Mesenchymal stem cell (in vitro differentiated cells and primary cell): Measurements from ENCODE around the gene PADI4.

Source experiments
- DNase-seq: peaks from one replicate; pipeline ENCODE4 v3.0.0-alpha.2; 2013
- H2AFZ ChIP-seq: one replicate; pipeline ENCODE4 v1.6.1; 2013; ENCODE audit warnings: low read depth, mild to moderate bottlenecking, control low read depth, inconsistent platforms, low read length, moderate library complexity
- H2AK5ac ChIP-seq: 2 replicates; pipeline ENCODE4 v1.6.1; 2013; ENCODE audit warnings: low read length, moderate library complexity, mild to moderate bottlenecking, inconsistent platforms; ENCODE audit not compliant: severe bottlenecking
- H2BK120ac ChIP-seq: one replicate; pipeline ENCODE4 v1.6.1; 2013; ENCODE audit warnings: low read depth, mild to moderate bottlenecking, inconsistent platforms, low read length, moderate library complexity
- H2BK12ac ChIP-seq, 2 experiments: one replicate each; pipeline ENCODE4 v1.6.1; 2013; ENCODE audit warnings: inconsistent platforms in 2 of 2, low read length in 2 of 2, mild to moderate bottlenecking in 2 of 2, moderate library complexity in 2 of 2, control low read depth in 1 of 2
- H2BK15ac ChIP-seq: one replicate; pipeline ENCODE4 v1.6.1; 2013; ENCODE audit warnings: mild to moderate bottlenecking, low read depth, inconsistent platforms; ENCODE audit not compliant: poor library complexity, severe bottlenecking
- H2BK5ac ChIP-seq: 2 replicates; pipeline ENCODE4 v1.6.1; 2013; ENCODE audit warnings: low read depth, mild to moderate bottlenecking, low read length, control low read depth, inconsistent platforms; ENCODE audit not compliant: poor library complexity, severe bottlenecking
- H3K14ac ChIP-seq, 2 experiments: one replicate each; pipeline ENCODE4 v1.6.1; 2013; ENCODE audit warnings: inconsistent platforms in 2 of 2, low read length in 2 of 2, control low read depth in 1 of 2, mild to moderate bottlenecking in 1 of 2, moderate library complexity in 1 of 2
- H3K18ac ChIP-seq, 2 experiments: one replicate each; pipeline ENCODE4 v1.6.1; 2013; ENCODE audit warnings: inconsistent platforms in 2 of 2, low read length in 2 of 2, control low read depth in 1 of 2, low read depth in 1 of 2, mild to moderate bottlenecking in 1 of 2
- H3K23ac ChIP-seq, 2 experiments: one replicate each; pipeline ENCODE4 v1.6.1; 2013; ENCODE audit warnings: inconsistent platforms in 2 of 2, low read length in 2 of 2, mild to moderate bottlenecking in 2 of 2, moderate library complexity in 2 of 2, control low read depth in 1 of 2
- H3K27ac ChIP-seq: 2 replicates; pipeline ENCODE4 v1.5.1; 2013; ENCODE audit warnings: mild to moderate bottlenecking, moderate library complexity, low read length, control low read depth, inconsistent platforms; ENCODE audit not compliant: poor library complexity, severe bottlenecking
- H3K27me3 ChIP-seq, 2 experiments: 2 replicates each; pipeline versions ENCODE4 v1.6.1 to v1.7.0; 2013; ENCODE audit warnings: low read length in 2 of 2, mild to moderate bottlenecking in 2 of 2, moderate library complexity in 2 of 2, control low read depth in 1 of 2, inconsistent platforms in 1 of 2; ENCODE audit not compliant: control insufficient read depth in 1 of 2, insufficient read depth in 1 of 2
- H3K36me3 ChIP-seq, 2 experiments: 2 replicates each; pipeline versions ENCODE4 v1.6.1 to v1.7.0; 2013; ENCODE audit warnings: low read length in 2 of 2, control low read depth in 1 of 2, inconsistent platforms in 1 of 2, low read depth in 1 of 2, mild to moderate bottlenecking in 1 of 2; ENCODE audit not compliant: insufficient read depth in 2 of 2, control insufficient read depth in 1 of 2
- H3K4ac ChIP-seq, 2 experiments: one replicate each; pipeline ENCODE4 v1.6.1; 2013; ENCODE audit warnings: inconsistent platforms in 2 of 2, low read length in 2 of 2, mild to moderate bottlenecking in 2 of 2, moderate library complexity in 2 of 2, control low read depth in 1 of 2, low read depth in 1 of 2
- H3K4me1 ChIP-seq: 2 replicates; pipeline ENCODE4 v1.6.1; 2013; ENCODE audit warnings: low read depth, low read length, control low read depth; ENCODE audit not compliant: control insufficient read depth, insufficient read depth
- H3K4me2 ChIP-seq: 2 replicates; pipeline ENCODE4 v1.6.1; 2013; ENCODE audit warnings: low read length, mild to moderate bottlenecking, inconsistent platforms; ENCODE audit not compliant: poor library complexity, severe bottlenecking
- H3K4me3 ChIP-seq, 2 experiments: 2 replicates each; pipeline versions ENCODE4 v1.5.1 to v1.7.0; 2013; ENCODE audit warnings: low read length in 2 of 2, mild to moderate bottlenecking in 2 of 2, control low read depth in 1 of 2, low read depth in 1 of 2; ENCODE audit not compliant: insufficient read depth in 1 of 2
- H3K79me1 ChIP-seq: replicated peaks from 2 replicates; pipeline ENCODE4 v1.6.1; 2013; ENCODE audit warnings: mild to moderate bottlenecking, control low read depth, low read length, inconsistent platforms; ENCODE audit not compliant: poor library complexity, severe bottlenecking
- H3K9ac ChIP-seq: 2 replicates; pipeline ENCODE4 v1.7.0; 2013; ENCODE audit warnings: mild to moderate bottlenecking, low read length, moderate library complexity
- H3K9me3 ChIP-seq: 2 replicates; pipeline ENCODE4 v1.7.0; 2013; ENCODE audit warnings: mild to moderate bottlenecking, low read length; ENCODE audit not compliant: control insufficient read depth
- H4K8ac ChIP-seq: one replicate; pipeline ENCODE4 v1.6.1; 2013; ENCODE audit warnings: inconsistent platforms, mild to moderate bottlenecking, low read length, moderate library complexity
- H4K91ac ChIP-seq: one replicate; pipeline ENCODE4 v1.6.1; 2013; ENCODE audit warnings: mild to moderate bottlenecking, low read length, inconsistent platforms
- WGBS: methylation state at CpG from one replicate; pipeline ENCODE4 v1.1.7; 2013; ENCODE audit warnings: mixed read lengths; 5-methylcytosine and 5-hydroxymethylcytosine counted together

Gene PADI4

DNA sequence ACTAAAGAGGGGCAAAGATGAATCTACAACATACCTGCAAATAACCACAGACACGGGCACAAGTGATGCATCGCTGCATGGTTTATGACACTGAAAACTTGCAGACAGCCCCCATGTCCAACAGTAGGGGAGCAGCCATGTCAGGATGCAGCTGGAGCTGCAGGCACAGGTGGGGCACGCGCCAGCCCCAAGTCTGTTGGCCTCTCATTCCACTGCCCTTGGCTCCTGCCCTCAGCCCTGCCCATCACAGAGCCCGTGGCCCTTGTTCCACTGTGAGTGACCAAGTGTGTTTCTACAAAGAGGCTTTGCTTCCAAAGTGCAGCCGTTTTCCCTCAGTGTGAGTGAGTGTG is 3.2 kb upstream of the PADI4 start:
- H3K18ac ChIP-seq = no peak overlapping the region
- no peak overlapping the region for H3K4ac ChIP-seq
- H3K27me3 ChIP-seq = peaks cover 0 to 75% of the 10 kb centered on the region in 2 experiments
- no peak overlapping the region for H2BK120ac ChIP-seq
- H3K79me1 ChIP-seq = no peaks in the 10 kb centered on the region
- H2BK5ac ChIP-seq = no peak overlapping the region
- H3K27ac ChIP-seq = no peak overlapping the region
- H3K4me2 ChIP-seq = no peak overlapping the region
- no peak overlapping the region for H4K91ac ChIP-seq
- no peak for DNase-seq
- H2BK15ac ChIP-seq = no peak overlapping the region
- no peak overlapping the region for H2BK12ac ChIP-seq
- H3K36me3 ChIP-seq = no peaks in the 10 kb centered on the region
- 78% methylated on average over 6 of the region's 6 CpGs for WGBS
- no peak overlapping the region for H2AK5ac ChIP-seq
- H3K9me3 ChIP-seq = peaks cover 22% of the 10 kb centered on the region
- H3K14ac ChIP-seq = no peak overlapping the region
- peaks cover 17% of the 10 kb centered on the region for H3K4me1 ChIP-seq
- H3K23ac ChIP-seq = no peak overlapping the region
- no peak overlapping the region for H3K9ac ChIP-seq
- no peak overlapping the region for H3K4me3 ChIP-seq
- no peak overlapping the region for H2AFZ ChIP-seq
- H4K8ac ChIP-seq = no peak overlapping the region

DNA sequence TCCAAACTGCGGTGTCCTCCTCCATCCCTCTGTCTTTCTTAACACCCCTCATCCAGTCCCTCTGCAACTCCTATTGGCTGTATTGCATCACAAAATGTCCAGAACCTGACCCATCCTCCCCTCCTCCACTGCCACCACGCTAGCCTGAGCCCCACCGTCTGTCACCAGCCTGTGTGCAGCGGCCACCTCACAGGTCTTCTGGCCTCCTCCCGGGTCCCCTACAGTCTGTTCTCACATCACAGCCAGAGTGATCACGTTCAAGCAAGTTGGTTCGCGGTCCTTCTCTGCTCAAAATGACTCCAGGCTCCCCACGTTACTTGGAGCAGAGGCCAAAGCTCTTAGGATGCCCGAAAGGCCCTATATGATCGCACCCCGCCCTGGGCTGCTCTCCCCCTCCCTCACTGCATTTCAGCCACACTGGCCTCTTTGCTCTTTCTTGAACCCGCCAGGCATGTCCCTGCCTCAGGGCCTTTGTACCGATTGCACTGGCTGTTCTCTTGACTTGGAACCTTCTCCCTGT is 2.4 kb upstream of the PADI4 start:
- peaks cover 17% of the 10 kb centered on the region for H3K4me1 ChIP-seq
- H2BK15ac ChIP-seq = no peak overlapping the region
- H4K91ac ChIP-seq = no peak overlapping the region
- H3K9me3 ChIP-seq = peaks cover 22% of the 10 kb centered on the region
- H3K27me3 ChIP-seq = peaks cover 0 to 82% of the 10 kb centered on the region in 2 experiments
- no peaks in the 10 kb centered on the region for H3K79me1 ChIP-seq
- H3K36me3 ChIP-seq = no peaks in the 10 kb centered on the region
- no peak overlapping the region for H3K14ac ChIP-seq
- no peak overlapping the region for H3K9ac ChIP-seq
- H3K4ac ChIP-seq = no peak overlapping the region
- H3K4me3 ChIP-seq = no peak overlapping the region
- no peak overlapping the region for H2AFZ ChIP-seq
- no peak overlapping the region for H2BK5ac ChIP-seq
- H2BK120ac ChIP-seq = no peak overlapping the region
- no peak overlapping the region for H3K18ac ChIP-seq
- H4K8ac ChIP-seq = no peak overlapping the region
- no peak overlapping the region for H3K23ac ChIP-seq
- no peak overlapping the region for H3K4me2 ChIP-seq
- H3K27ac ChIP-seq = no peak overlapping the region
- no peak for DNase-seq
- H2BK12ac ChIP-seq = no peak overlapping the region
- WGBS = 81% methylated on average over 13 of the region's 14 CpGs
- no peak overlapping the region for H2AK5ac ChIP-seq

DNA sequence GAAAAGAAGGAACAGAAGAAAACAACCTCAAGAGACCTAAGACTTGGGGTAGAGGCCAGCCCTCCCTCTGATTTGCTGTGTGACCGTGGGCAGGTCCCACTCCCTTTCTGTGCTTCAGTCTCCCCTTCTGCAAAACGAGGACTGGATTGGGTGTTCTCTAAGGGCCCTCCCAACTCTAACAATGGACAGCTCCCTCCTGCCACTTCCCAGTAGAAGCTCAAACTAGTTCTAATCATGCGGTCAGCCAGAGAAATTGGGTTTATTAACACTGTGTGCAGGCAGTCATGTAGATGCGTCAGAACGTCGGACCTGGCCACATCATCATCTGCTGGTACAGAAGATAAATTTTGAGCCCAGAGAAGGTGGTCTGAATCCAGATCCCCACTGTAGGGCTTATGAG is 1.6 kb upstream of the PADI4 start:
- H4K8ac ChIP-seq = no peak overlapping the region
- H2BK12ac ChIP-seq = no peak overlapping the region
- no peak overlapping the region for H4K91ac ChIP-seq
- WGBS = 83% methylated on average over 6 of the region's 6 CpGs
- no peaks in the 10 kb centered on the region for H3K79me1 ChIP-seq
- H2BK120ac ChIP-seq = no peak overlapping the region
- no peak overlapping the region for H3K9ac ChIP-seq
- no peak overlapping the region for H2AFZ ChIP-seq
- DNase-seq = no peak
- H2BK15ac ChIP-seq = no peak overlapping the region
- H3K14ac ChIP-seq = no peak overlapping the region
- no peak overlapping the region for H3K18ac ChIP-seq
- H3K27me3 ChIP-seq = peaks cover 0 to 88% of the 10 kb centered on the region in 2 experiments
- no peak overlapping the region for H3K4me3 ChIP-seq
- no peaks in the 10 kb centered on the region for H3K36me3 ChIP-seq
- H3K23ac ChIP-seq = no peak overlapping the region
- no peak overlapping the region for H3K4me2 ChIP-seq
- peaks cover 17% of the 10 kb centered on the region for H3K4me1 ChIP-seq
- no peak overlapping the region for H2AK5ac ChIP-seq
- H3K9me3 ChIP-seq = peaks cover 18% of the 10 kb centered on the region
- H3K27ac ChIP-seq = no peak overlapping the region
- no peak overlapping the region for H3K4ac ChIP-seq
- H2BK5ac ChIP-seq = no peak overlapping the region

DNA sequence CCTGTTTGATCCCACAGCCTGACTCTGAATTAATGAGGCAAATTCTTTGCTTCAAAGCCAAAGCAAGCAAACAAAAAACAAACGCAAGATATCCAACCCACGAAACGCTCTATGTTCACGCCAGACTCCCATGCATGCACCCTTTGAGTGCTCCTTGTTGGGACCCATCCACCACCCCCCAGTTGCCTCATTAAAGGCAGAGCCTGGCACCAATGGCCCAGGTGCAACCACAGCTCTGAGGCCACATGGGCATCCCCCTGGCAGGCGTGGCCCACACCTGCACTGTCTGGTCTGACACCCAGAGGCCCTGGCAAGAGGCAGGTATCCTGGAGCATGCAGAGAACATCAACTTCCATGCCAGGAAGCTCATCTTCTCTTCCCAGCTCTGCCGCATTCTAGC is 1.1 kb upstream of the PADI4 start:
- Histone ChIP-seq H2BK12ac (no peak overlapping the region), H2BK5ac (no peak overlapping the region), H2BK120ac (no peak overlapping the region), H3K27ac (no peak overlapping the region), H3K23ac (no peak overlapping the region), H3K4me3 (no peak overlapping the region), H3K14ac (no peak overlapping the region), H3K4me1 (peaks cover 17% of the 10 kb centered on the region), H2AFZ (no peak overlapping the region), H3K79me1 (no peaks in the 10 kb centered on the region), H3K18ac (no peak overlapping the region), H3K27me3 (peaks cover 0 to 88% of the 10 kb centered on the region in 2 experiments), H3K36me3 (no peaks in the 10 kb centered on the region), H3K9me3 (peaks cover 14% of the 10 kb centered on the region), H4K91ac (no peak overlapping the region), H2BK15ac (no peak overlapping the region), H3K9ac (no peak overlapping the region), H3K4me2 (no peak overlapping the region), H4K8ac (no peak overlapping the region), H2AK5ac (no peak overlapping the region), H3K4ac (no peak overlapping the region)
- WGBS = 64% methylated on average over 6 of the region's 6 CpGs
- DNase-seq = no peak
